BLaER1 (cell line): ENCODE measurements around the gene FLVCR1.

Experiments
- H3K27ac ChIP-seq: shearing (Covaris generic); formaldehyde crosslinking; 2 replicates; pipeline ENCODE4 v1.8.1; 2022
- H3K27me3 ChIP-seq: shearing (Covaris generic); formaldehyde crosslinking; 2 replicates; pipeline ENCODE4 v1.8.1; 2022
- H3K36me3 ChIP-seq: shearing (Covaris generic); formaldehyde crosslinking; 2 replicates; pipeline ENCODE4 v1.8.1; 2022
- H3K4me1 ChIP-seq: shearing (Covaris generic); formaldehyde crosslinking; 2 replicates; pipeline ENCODE4 v1.8.1; 2022
- H3K4me2 ChIP-seq: shearing (Covaris generic); formaldehyde crosslinking; 2 replicates; pipeline ENCODE4 v1.8.1; 2022
- H3K4me3 ChIP-seq: shearing (Covaris generic); formaldehyde crosslinking; 2 replicates; pipeline ENCODE4 v1.8.1; 2022
- H3K9ac ChIP-seq: shearing (Covaris generic); formaldehyde crosslinking; 2 replicates; pipeline ENCODE4 v1.8.1; 2022
- H3K9me3 ChIP-seq: shearing (Covaris generic); formaldehyde crosslinking; 2 replicates; pipeline ENCODE4 v1.8.1; 2022
- H4K20me1 ChIP-seq: shearing (Covaris generic); formaldehyde crosslinking; 2 replicates; pipeline ENCODE4 v1.8.1; 2022
- Cebpa-rat ChIP-seq: shearing (Covaris generic); IDR thresholded peaks from 2 replicates; pipeline ENCODE4 v1.8.1; 2022

FLVCR1 gene

GRCh38 chr1:212944229-212944901 is 86.3 kb downstream of the FLVCR1 start:
- H3K27ac ChIP-seq = no peak overlapping the region
- no peaks in the 10 kb centered on the region for H3K36me3 ChIP-seq
- H3K9ac ChIP-seq = no peak overlapping the region
- peaks cover 17% of the 10 kb centered on the region for H3K9me3 ChIP-seq
- no peak overlapping the region for H3K4me2 ChIP-seq
- H3K4me3 ChIP-seq = no peak overlapping the region
- no peaks in the 10 kb centered on the region for H4K20me1 ChIP-seq
- H3K27me3 ChIP-seq = no peaks in the 10 kb centered on the region
- no peak for TF ChIP-seq Cebpa-rat
- H3K4me1 ChIP-seq = no peaks in the 10 kb centered on the region

GRCh38 chr1:212945056-212945455 is 87.0 kb downstream of the FLVCR1 start:
- H3K4me1 ChIP-seq = peaks cover 5% of the 10 kb centered on the region
- TF ChIP-seq Cebpa-rat = no peak
- no peaks in the 10 kb centered on the region for H3K27me3 ChIP-seq
- no peak overlapping the region for H3K9ac ChIP-seq
- H3K4me3 ChIP-seq = no peak overlapping the region
- H3K27ac ChIP-seq = no peak overlapping the region
- H4K20me1 ChIP-seq = no peaks in the 10 kb centered on the region
- no peak overlapping the region for H3K4me2 ChIP-seq
- H3K36me3 ChIP-seq = no peaks in the 10 kb centered on the region
- peaks cover 13% of the 10 kb centered on the region for H3K9me3 ChIP-seq

- Histone ChIP-seq H3K27ac (no peak overlapping the region), H3K9me3 (peaks cover 8% of the 10 kb centered on the region), H4K20me1 (no peaks in the 10 kb centered on the region), H3K4me3 (no peak overlapping the region), H3K36me3 (no peaks in the 10 kb centered on the region), H3K4me1 (peaks cover 6% of the 10 kb centered on the region), H3K27me3 (no peaks in the 10 kb centered on the region), H3K9ac (no peak overlapping the region), H3K4me2 (no peak overlapping the region)
- no peak for TF ChIP-seq Cebpa-rat
Measured at GRCh38 chr1:212945463-212946160, 87.5 kb downstream of the FLVCR1 start.

DNA sequence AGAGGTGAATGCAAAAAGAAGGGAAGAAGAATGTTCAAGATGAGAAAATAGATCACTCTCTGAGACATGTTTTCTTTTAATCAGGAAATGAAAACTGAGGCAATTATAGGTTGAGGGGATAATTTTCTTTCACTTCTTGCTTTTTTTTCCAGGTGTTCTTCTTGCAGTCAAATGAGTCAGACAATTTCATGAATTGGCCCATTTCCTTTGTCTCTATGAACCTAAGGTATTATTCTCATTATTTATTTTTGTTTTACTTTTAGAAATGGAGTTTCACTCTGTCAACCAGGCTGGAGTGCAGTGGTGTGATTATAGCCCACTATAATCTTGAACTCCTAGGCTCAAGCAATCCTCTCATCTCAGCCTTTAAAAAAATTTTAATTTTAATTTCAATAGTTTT is 88.8 kb downstream of the FLVCR1 start:
- H3K9ac ChIP-seq = no peak overlapping the region
- TF ChIP-seq Cebpa-rat = no peak
- no peaks in the 10 kb centered on the region for H3K36me3 ChIP-seq
- peaks cover 4% of the 10 kb centered on the region; the same call in 1 of the 2 replicates for H3K9me3 ChIP-seq
- no peak overlapping the region for H3K4me3 ChIP-seq
- peaks cover 10% of the 10 kb centered on the region for H3K4me1 ChIP-seq
- no peaks in the 10 kb centered on the region for H4K20me1 ChIP-seq
- no peaks in the 10 kb centered on the region for H3K27me3 ChIP-seq
- H3K27ac ChIP-seq = no peak overlapping the region
- H3K4me2 ChIP-seq = no peak overlapping the region
